GM19452 (cell line): Measurements from ENCODE around the gene SH3RF3.

Experiments
- ATAC-seq: cut with Tn5 transposase; IDR thresholded peaks from one replicate; pipeline ENCODE4 v1.9.1; 2021; ENCODE audit not compliant: unreplicated experiment

SH3RF3 gene

DNA sequence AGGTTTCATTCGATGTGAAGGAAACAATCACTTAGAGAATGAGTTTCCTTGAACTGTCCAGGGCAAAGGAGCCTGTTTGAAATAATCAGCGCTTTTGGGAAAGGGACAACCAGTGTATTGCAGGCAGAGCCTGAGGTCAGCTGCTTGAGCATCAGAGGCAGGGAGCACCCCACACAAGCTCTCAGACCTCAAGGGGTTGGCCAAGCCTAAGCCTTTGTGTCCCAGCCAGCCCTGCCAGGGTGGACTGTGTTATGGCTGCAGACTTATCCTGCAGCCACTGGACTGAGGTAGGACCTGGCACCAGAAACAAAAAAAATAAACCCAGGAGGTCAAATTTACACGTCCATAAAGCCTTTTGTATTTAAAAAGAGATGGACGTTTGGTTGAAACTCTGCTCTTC is 256.5 kb downstream of the SH3RF3 start:
- no peak for ATAC-seq

DNA sequence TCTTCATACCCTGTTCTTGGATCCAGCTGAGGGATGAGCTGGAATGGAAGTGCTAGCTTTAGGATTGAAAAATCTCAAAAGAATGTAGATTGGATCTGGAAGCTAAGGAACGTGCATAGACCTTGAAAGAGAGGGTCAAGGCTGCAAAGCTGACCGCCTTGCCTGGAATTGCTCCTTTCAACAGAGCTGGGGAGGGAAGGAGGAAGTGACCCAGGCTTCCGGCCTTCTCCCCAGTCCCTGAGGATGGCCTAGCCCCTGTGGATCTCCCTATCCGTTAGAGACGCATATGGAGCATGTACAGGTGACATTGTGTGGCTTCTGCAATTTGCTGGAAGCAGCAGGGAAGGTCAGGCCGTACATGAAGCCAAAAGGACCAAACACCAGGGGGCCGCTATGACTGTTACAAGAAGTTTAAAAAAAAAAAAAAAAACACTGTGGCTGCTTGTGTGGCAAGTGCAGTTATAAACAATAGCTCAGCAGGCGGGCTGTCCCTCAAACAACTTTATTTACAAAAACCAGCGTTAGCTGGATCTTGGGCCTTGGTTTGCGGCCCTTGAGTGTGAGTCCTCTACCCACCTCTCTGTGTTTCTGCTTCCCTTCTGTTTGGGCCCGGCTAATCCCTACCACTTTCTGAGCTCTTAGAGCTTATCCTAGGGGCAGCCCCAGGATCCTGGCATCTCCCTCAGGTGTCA is 257.1 kb downstream of the SH3RF3 start:
- ATAC-seq = no peak

DNA sequence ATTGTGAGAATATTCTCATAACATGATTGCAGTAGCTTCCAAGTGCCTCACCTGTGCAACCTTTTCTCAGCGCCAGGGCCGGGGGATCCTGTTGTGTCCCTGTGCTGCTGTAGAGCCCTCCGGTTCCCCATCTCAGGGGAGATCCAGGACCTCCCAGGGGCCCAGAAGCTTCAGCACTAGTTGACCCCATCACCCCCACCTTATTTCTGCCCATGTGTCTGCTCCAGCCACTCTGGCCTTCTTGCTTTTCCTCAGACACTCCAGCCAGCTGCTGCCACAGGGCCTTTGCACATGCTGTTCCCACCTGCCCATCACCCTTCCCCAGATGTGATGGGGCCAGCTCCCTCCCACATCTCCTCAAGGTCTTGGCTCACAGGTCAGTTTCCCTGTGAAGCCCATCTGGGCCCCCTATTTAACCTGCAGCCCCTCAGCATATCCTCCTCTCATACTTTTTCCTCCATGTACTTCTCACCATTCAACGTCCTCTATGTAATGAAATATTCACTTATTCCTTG is 258.3 kb downstream of the SH3RF3 start:
- no peak for ATAC-seq

DNA sequence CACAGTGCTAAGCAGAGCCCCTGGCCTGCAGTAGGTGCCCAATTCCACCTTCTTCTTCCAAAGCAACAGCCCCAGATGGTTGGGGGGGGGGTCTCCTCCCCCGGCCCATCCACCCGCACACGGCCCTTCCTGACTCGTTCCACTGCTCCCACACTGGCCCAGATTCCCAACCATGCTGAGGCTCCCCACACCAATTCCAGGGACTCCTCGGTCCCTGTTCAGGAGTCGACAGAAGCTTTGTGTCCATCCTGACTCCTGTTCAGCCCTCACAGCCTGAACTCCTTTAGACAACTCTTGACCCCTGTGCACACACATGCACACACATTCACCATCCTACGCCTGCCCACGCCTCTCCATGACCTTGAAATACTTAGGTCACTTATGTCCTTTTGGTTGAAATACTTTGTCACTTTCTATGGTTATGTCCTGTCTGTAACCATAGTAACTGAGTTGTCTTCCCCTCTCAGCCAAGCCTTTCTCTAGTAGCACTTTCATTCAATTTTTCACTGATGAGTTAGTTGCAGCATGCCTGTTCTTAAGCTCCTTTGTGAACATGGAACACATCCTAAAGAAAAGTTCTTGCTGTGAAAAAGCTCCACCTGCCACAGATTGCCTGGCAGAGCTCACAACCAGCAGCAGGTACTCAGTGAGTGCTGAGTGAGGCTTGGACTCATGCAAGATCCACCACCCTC is 258.9 kb downstream of the SH3RF3 start:
- no peak for ATAC-seq

DNA sequence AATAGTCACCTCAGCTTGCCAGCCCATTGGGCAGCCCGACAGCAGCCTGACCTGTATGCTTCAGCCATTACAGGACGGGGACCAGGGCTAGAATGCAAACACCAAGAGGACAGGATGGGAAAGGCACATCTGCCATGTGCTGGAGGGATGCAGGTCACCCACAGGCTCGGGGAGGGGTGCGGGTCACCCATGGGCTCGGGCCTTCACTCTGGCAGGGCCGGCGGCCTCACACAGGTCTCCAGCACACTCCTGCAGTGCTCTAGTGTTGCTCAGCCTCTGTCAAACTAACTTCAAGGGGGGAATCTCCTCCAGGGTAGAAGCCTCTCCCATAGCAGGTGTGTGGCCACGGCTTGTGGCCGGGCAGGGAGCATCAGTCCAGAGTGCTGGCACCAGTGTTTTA is 262.2 kb downstream of the SH3RF3 start:
- no peak for ATAC-seq

DNA sequence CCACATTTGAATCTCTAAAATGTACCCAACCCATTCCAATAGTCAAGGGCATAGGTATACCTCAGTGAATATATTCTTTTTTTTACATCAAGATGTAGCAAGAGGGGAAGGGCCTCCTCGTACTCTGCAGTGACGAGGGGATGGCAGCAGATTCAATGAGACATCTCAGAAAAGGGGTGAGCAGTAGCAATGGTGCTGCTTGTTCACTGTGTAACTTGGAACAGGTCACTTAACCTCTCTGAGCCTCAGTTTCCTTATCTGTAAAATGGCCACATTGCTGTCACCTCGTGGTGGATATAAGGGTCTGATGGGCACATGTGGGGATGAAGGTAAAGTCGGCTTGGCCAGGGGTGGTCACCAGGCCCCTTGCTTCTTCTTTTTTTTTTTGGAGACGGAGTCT is 263.1 kb downstream of the SH3RF3 start:
- ATAC-seq = no peak

DNA sequence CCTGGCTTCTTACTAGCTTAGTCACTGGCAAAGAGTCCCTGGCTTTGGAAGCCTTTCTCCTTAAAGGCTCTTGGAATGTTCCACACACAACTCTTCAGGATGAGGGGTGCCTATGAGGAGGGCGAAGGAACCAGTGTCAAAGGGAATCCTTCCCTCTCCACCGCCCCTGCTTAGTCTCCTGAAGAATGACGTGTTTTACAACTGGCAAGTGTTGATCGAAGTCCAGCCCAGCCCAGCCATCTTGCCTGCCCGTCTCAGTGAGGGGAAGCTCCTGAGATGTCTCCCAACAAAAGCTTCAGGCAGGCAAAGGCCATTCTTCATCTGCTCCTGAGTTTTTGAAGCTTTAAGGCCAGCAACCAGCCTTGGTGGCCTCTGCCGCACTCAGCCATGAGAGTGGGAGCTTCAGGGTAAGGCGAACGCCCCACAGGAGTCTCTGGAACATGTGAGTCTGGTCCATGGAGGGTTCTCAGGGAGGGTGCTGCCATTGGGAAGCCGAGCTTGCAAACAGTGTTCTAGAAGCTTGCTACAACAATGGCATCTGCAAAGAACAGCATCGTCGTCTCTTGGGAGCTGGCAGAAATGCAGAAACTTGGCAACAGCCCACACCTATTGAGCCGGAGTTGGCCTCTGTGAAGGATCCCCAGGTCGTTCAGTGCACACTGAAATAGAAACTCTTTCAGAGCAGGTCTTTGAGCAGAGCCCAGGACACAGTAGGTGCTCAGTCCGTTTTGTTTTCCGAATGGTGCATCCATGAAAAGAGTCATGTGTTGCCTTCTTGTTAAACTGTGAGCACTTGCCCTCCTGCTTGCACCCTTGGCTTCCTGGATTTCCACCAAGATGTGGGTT is 264.0 kb downstream of the SH3RF3 start:
- ATAC-seq = no peak

DNA sequence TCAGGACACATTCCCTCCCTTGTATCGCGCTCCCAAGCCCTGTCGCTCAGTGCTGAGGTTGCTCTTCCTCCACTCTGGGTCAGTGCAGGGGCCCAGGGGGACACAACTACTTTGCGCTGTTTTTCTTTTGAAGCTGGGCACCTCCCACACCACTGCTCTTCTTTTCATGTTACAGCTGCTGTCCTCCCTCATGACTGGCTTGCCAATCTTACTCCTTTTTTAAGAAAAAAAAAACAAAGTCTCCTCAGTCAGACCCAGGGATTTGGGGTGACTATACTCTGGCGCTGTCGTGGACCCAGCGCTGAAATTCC is 264.6 kb downstream of the SH3RF3 start:
- ATAC-seq = no peak

DNA sequence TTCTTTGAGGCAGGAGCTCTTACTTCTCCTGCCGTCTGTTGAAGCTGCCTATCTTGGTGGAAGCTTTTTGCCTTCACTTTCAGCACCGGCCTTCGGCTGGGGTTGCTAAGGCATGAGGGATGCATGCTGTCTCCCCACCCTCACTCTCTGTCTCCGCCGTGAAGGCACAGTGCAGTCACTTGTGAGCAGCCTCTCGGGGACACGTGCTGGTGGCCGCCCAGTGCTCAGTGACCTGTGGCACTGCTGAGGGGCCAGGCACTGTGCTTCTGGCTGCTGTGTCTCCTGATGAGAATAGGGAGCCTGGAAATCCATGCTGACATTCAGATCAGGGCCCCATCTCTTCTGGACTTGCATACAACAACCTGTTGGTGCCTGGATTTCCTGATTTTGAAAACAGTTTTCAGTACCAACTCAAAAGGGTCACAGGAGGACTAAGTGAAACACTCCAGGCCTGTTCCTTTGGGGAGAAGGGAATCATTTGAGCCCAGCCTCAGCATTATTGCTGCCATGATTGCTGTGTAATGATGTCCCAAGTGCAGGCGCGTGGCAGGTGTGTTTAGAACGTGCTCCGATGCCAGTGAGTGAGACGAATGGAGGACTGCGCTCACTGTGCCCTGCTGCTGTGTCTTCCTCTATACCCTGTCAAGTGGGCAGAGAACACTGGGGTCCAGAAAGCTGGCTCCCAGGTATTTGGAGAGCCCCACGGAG is 266.6 kb downstream of the SH3RF3 start:
- ATAC-seq = no peak

DNA sequence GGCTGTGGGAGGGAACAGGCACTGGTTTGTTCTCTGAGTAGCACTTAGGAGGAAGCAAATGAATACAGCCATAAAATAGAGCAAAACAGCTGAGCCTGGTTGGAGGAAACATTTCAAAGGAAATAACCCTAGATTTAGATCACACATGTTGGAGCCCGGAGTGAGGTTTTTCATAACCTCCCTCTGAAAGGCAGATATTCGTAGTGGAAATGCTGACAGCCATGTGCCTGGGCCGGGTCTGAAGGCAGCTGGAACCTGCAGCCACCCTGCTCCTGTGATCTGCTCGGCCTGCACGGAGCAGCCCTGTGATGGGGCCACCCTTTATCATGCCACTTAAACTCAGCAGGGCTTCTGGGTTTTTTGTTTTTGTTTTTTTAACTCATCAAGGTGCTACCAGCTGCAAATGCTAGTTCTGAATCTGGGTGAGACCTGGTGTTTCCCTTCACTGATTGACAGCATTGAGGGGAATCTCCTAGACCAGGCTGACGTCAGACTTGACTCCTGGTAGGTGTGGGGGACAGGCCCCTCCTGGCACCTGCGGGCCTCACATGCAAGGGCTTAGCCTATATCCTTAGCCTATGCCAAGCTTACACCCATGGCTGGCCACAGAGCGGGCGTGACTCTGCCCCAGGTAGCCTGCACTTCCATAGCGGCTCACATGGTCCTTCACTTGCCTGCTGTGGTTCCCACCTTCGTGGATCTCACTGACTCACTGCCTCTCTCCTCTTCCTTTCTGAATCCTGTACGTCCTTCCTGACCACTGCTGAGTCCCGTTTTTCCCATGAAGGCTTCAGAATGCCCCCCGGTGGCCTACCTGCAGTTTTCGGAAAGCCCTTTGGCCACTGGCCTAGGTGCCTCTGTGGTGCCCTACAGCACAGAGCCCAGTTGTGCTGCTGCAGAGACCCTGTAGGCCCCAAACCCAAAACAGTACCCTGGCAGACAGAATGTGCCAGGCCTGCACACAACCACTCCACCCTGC is 267.5 kb downstream of the SH3RF3 start:
- ATAC-seq = no peak

DNA sequence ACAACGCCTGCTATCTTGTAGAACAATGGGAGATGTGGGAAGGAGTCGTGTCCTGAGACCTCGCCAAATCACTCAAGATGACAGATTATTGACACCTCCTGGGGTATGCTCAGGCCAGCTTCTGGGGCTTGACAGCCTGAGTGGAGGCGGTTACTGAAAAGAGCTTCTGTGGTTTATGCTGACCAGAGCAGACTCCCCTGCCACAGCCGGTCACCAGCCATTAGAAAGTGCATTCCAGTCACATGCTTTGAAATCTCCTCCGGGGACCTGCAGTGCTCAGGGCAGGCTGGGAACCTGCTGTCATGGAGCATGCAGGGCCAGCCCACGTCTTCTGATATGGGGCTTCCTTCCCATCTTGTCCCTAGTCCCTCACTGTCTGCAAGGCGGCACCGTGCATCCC is 268.9 kb downstream of the SH3RF3 start:
- ATAC-seq = no peak

DNA sequence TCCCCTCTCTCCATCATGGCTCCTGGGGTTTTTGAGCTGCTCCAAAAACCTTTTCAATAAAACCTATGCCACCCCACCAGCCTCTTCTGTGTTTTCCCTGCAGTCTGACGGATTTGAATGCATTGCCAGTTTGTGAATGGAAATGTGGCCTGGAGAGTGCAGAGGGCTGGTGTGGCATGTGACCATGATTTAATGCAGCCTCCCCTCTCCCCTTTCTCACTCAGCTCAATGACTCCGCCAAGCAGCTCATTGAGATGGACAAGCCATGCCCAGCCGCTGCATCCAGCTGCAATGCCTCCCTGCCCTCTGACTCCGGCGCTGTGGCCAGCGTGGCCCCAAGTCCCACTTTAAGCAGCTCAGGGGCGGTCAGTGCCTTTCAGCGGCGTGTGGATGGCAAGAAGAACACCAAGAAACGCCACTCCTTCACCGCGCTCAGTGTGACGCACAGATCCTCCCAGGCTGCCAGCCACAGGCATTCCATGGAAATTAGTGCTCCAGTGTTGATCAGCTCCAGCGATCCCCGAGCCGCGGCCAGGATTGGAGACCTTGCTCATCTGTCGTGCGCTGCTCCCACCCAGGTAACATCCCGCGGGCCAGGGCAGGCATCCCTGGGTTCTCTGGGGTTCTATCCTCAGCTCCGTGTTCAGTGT is 269.5 kb downstream of the SH3RF3 start:
- ATAC-seq = no peak

DNA sequence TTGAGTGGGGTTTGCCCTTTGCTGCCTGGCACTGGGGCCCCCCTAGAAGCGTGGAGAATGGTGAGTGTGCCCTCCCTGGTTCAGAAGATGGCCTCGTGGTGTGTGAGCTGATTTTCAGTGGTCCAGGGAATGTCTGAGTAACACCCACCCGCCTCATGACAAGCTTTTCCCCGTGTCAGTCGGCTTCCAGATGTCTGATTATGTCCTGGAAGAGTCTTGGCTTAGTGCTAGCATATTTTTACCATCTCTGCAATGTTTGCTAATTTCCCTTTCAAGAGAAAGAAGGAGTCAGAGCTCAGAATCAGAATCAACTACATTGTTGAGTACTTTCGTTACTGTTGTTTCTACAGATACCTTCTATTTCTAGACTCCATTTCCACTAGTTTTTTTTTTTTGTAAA is 270.1 kb downstream of the SH3RF3 start:
- ATAC-seq = no peak

DNA sequence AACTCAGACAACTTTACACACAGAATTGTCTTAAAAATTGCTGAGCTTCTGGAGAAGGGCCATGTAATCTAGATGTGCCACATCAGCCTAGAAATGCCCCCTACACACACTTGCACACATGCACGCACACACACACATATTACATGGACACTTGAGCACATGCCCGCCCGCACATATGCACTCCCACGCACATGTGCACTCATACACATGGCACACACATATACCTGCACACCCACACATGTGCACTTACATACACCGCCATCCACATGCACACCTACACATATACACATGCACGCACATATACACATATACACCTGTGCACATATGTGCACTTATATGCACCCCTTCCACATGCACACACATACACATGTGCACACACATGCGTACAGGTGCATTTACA is 271.1 kb downstream of the SH3RF3 start:
- ATAC-seq = no peak

DNA sequence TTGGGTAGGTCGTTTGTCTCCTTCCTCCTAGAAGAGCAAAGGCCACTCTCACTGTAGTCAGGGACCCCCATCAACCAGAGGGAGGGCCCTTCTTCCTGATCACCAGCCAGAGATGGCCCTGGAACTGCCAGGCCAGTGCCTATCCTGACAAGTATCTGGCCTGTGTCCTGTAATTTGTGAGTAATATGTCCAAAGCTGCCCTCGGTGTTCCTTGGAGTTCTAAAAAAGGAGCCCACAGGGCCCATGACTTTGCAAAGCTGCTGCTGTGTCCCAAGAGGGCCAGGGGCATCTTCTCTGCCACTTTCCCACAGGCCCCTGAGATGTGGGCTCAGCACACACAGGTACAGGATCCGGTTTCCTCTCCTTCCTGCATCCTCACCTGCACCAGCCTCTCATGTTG is 272.4 kb downstream of the SH3RF3 start:
- no peak for ATAC-seq

DNA sequence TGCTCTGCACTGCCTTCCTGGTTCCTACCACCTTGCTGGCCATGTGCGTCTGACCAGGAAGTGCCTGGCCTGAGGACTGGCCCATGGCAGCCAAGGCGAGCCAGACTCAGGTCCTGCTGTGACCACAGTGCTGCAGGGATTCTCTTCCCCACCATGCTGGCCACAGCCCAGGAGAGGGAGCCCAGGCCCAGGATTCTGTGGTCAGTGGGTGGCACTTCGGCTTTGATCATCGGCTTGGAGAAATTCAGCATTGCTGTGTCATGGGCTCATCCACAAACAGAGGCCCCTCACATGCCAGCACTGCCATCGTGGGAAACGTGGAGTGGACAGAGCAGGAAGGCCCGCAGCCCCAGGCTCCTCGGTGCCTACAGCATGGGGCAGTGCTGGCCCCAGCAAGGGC is 273.2 kb downstream of the SH3RF3 start:
- ATAC-seq = no peak

DNA sequence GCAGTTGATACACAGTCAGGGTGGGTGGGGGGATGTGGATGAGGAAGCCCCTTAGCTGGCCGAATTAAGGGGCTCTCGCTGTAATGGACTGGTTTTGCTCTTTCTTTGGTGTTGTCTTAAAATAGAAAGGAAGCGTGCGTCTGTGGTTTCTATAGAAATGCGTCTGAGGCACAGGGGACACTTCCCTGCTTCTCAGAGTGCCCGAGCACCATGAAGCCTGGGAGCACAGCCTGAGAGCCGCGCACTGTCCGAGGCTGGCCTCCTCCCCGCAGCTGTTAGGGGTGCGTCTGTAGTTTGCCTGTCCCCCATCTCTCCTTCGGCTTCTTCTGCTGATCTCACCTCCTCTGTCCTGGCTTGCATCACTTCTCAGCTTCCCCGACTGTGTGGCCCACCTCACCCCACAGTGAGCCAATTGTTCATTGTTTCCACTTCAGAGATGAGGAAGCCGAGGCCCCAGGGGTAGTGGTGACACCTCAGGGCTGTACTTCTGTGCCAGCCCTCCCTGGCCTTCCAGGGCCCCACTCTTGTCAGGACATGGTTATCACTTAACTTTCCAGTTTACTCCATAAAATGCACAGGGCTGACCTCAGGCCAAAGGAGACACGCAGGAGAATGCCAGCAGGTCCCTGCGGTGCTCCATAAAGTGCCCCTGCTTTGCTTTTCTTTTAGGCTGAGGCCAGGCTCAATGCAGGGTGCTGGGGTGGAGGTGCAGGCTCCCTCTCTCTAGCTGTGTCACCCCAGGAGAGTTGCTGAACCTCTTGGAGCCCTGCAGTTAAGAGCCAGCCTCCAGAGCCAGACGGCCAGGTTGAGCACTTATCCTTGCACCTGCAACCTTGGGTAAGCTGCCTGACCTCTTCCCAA is 274.2 kb downstream of the SH3RF3 start:
- no peak for ATAC-seq

DNA sequence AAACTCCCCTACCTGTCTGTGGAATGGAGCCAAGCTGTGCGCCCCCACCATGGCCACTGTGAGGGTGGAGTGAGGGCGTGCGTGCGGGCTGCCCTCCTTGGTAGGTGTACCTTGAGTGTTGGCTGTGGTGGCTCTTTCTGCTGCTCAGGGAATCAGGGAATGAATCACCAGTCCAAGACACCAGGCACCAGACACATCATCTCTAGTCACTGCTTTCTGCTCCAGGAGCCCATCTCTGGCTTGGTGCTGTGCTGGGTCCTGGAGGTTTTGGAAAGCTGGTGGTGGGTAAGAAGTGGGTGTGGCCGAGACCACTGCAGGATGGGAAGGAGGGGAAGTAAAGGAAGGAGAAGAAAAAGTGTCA is 274.8 kb downstream of the SH3RF3 start:
- no peak for ATAC-seq

DNA sequence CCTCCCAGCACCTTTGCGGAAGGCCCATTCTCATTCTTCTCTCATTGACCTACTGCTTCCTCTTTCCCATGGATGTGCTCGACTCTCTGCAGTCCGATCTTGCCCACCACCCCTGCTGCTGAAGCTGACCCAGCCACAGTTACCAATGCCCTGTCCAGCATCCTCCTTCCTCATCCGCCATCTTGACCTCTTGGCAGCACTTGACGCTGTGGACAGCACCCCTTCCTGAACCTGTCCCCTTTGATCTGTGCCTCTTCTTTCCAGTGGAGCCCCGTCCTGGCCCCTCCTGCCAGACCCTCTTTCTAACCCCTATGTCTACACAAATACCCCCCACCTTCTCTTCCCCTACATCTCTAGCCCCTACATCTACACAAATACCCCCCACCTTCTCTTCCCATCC is 275.7 kb downstream of the SH3RF3 start:
- no peak for ATAC-seq
